HCT116 (cell line): ENCODE measurements around the gene TOR1AIP1. TPM values are rescaled to one million over a fixed set of nuclear protein-coding genes. Genes with fewer than 3 reads are reported as not detected.

Source experiments
- ATAC-seq: fragments of 200-7000 bp; cut with Tn5 transposase; 2 replicates; pipeline ENCODE4 v1.9.1; 2020; ENCODE audit warnings: mild to moderate bottlenecking, moderate library complexity
- BruUV-seq: library from RNA; stranded (reverse); fragments of 400-500 nt; replicated peaks from 2 replicates; lab custom pipeline; 2021; lab: Mats Ljungman, UMichigan
- CTCF ChIA-PET: fragments of 300-600 bp; sonication (Branson Sonifier 250); formaldehyde crosslinking; loops from one replicate; lab custom pipeline; 2021; ENCODE audit warnings: antibody characterized with exemption; lab: Charles Lee
- POLR2A ChIA-PET: fragments of 300-600, 350-600 bp; sonication (Branson Sonifier 250); formaldehyde crosslinking; loops from one replicate; lab custom pipeline; 2021; ENCODE audit warnings: antibody characterized with exemption; lab: Charles Lee
- RAD21 ChIA-PET, 2 experiments: fragments of 300-600 bp; sonication (Branson Sonifier 250); formaldehyde crosslinking; loops; one replicate each; lab custom pipeline; 2023; ENCODE audit warnings: low total read pairs in 2 of 2; ENCODE audit not compliant: uncharacterized antibody in 2 of 2, unreplicated experiment in 2 of 2, low non-redundant PET in 1 of 2; lab: Charles Lee
- DNase-seq: peaks from one replicate; pipeline ENCODE4 v3.0.0-alpha.2; 2010; ENCODE audit warnings: low read depth, low spot score
- H2AFZ ChIP-seq: fragments of 200-600 bp; shearing (Covaris generic), sonication (generic); 2 replicates; pipeline ENCODE4 v1.6.1; 2017; ENCODE audit warnings: low read depth, mixed run types, mixed read lengths, antibody characterized with exemption, low read length; ENCODE audit not compliant: poor library complexity, severe bottlenecking
- H3K27ac ChIP-seq: 2 replicates; pipeline ENCODE4 v1.5.1; 2012; ENCODE audit warnings: low read depth, low read length
- H3K27me3 ChIP-seq: fragments of 200-600 bp; sonication (generic); 2 replicates; pipeline ENCODE4 v1.6.1; 2016; ENCODE audit warnings: mixed run types, low read length, mixed read lengths; ENCODE audit not compliant: insufficient read depth
- H3K36me3 ChIP-seq, 2 experiments: fragments of 200-500 bp in 1 of 2; fragments of 200-600 bp in 1 of 2; sonication (Bioruptor generic) in 1 of 2; sonication (generic) in 1 of 2; 2 replicates each; pipeline versions ENCODE4 v1.5.1 to v1.6.1; 2014 to 2016; ENCODE audit warnings: low read length in 2 of 2, inconsistent platforms in 1 of 2, mixed read lengths in 1 of 2, mixed run types in 1 of 2; ENCODE audit not compliant: insufficient read depth in 2 of 2, control insufficient read depth in 1 of 2
- H3K4me1 ChIP-seq, 2 experiments: fragments of 200-600 bp in 1 of 2; sonication (generic) in 1 of 2; 2 replicates each; pipeline versions ENCODE4 v1.5.1 to v1.6.1; 2012 to 2017; ENCODE audit warnings: low read length in 2 of 2, inconsistent platforms in 1 of 2, mild to moderate bottlenecking in 1 of 2, mixed read lengths in 1 of 2, mixed run types in 1 of 2, moderate library complexity in 1 of 2; ENCODE audit not compliant: insufficient read depth in 2 of 2, control insufficient read depth in 1 of 2
- H3K4me2 ChIP-seq: fragments of 200-600 bp; sonication (generic); 2 replicates; pipeline ENCODE4 v1.6.1; 2017; ENCODE audit warnings: mixed run types, low read length, mixed read lengths
- H3K4me3 ChIP-seq, 2 experiments: fragments of 200-600 bp in 1 of 2; sonication (generic) in 1 of 2; replicated peaks in 1 of 2; 2 replicates each; pipeline ENCODE4 v1.5.1; 2011 to 2016; ENCODE audit warnings: low read length in 2 of 2, control low read depth in 1 of 2, low read depth in 1 of 2, mild to moderate bottlenecking in 1 of 2, mixed read lengths in 1 of 2, mixed run types in 1 of 2
- H3K79me2 ChIP-seq: fragments of 200-600 bp; sonication (generic); 2 replicates; pipeline ENCODE4 v1.6.1; 2017; ENCODE audit warnings: mild to moderate bottlenecking, mixed run types, low read length, moderate library complexity, mixed read lengths; ENCODE audit not compliant: insufficient read depth
- H3K9ac ChIP-seq: fragments of 200-600 bp; sonication (generic); 2 replicates; pipeline ENCODE4 v1.6.1; 2016; ENCODE audit warnings: low read length, mixed read lengths
- H3K9me2 ChIP-seq: fragments of 200-600 bp; sonication (generic), shearing (Covaris generic); 2 replicates; pipeline ENCODE4 v1.6.1; 2017; ENCODE audit warnings: mixed run types, mild to moderate bottlenecking, moderate library complexity; ENCODE audit not compliant: insufficient read depth
- H3K9me3 ChIP-seq, 2 experiments: fragments of 200-500 bp in 1 of 2; fragments of 200-600 bp in 1 of 2; sonication (Bioruptor generic) in 1 of 2; sonication (generic) in 1 of 2; 2 replicates each; pipeline ENCODE4 v1.6.1; 2014 to 2017; ENCODE audit warnings: low read length in 2 of 2, mixed read lengths in 2 of 2, inconsistent platforms in 1 of 2, low read depth in 1 of 2, mild to moderate bottlenecking in 1 of 2, mixed run types in 1 of 2, moderate library complexity in 1 of 2; ENCODE audit not compliant: control insufficient read depth in 1 of 2, insufficient read depth in 1 of 2
- H4K20me1 ChIP-seq: fragments of 200-600 bp; sonication (generic), shearing (Covaris generic); 2 replicates; pipeline ENCODE4 v1.6.1; 2017; ENCODE audit warnings: mixed run types, mild to moderate bottlenecking, moderate library complexity; ENCODE audit not compliant: insufficient read depth
- CBX3 ChIP-seq: IDR thresholded peaks from 2 replicates; pipeline ENCODE4 v1.6.1; 2012; ENCODE audit warnings: low read depth
- CEBPB ChIP-seq: IDR thresholded peaks from 2 replicates; pipeline ENCODE4 v1.6.1; 2012; ENCODE audit warnings: low read depth
- ELF1 ChIP-seq: IDR thresholded peaks from 2 replicates; pipeline ENCODE4 v1.6.1; 2012; ENCODE audit warnings: low read depth, borderline replicate concordance
- EZH2 ChIP-seq: fragments of 200-600 bp; sonication (generic); IDR thresholded peaks from 2 replicates; pipeline ENCODE4 v1.6.1; 2017; ENCODE audit warnings: antibody characterized with exemption, mixed run types
- JUND ChIP-seq: IDR thresholded peaks from 2 replicates; pipeline ENCODE4 v1.6.1; 2012
- POLR2AphosphoS5 ChIP-seq: IDR thresholded peaks from 2 replicates; pipeline ENCODE4 v1.6.1; 2011; ENCODE audit warnings: mild to moderate bottlenecking, low read depth, low read length, moderate library complexity
- RAD21 ChIP-seq: IDR thresholded peaks from 2 replicates; pipeline ENCODE4 v1.6.1; 2012; ENCODE audit warnings: low read depth, mild to moderate bottlenecking
- SP1 ChIP-seq: IDR thresholded peaks from 2 replicates; pipeline ENCODE4 v1.6.1; 2012; ENCODE audit warnings: low read depth
- TCF7L2 ChIP-seq: IDR thresholded peaks from 2 replicates; pipeline ENCODE4 v1.7.0; 2011; ENCODE audit warnings: borderline replicate concordance, inconsistent platforms; ENCODE audit not compliant: insufficient read depth, insufficient read length; ENCODE audit errors: extremely low read depth
- ZFX ChIP-seq: fragments of 450-650 bp; IDR thresholded peaks from 2 replicates; pipeline ENCODE4 v1.6.1; 2017
- ZNF274 ChIP-seq: fragments of 200-500 bp; sonication (Bioruptor generic); IDR thresholded peaks from 2 replicates; pipeline ENCODE4 v1.6.1; 2014; ENCODE audit warnings: mild to moderate bottlenecking, low read depth, low read length, inconsistent platforms
- intact Hi-C: fragments of 100-400 bp; cut with micrococcal nuclease; formaldehyde crosslinking; loops from 2 replicates; pipeline ENCODE4 v1.10.0; 2022
- total RNA-seq: library from RNA; stranded (reverse); gene quantifications from one replicate; pipeline ENCODE4 v1.2.1, GENCODE V29; 2021; ENCODE audit not compliant: unreplicated experiment
- TF ChIP-seq, protein P1 (sequence below): IDR thresholded peaks from 2 replicates; pipeline ENCODE4 v1.6.1; 2012; ENCODE audit warnings: low read depth
- TF ChIP-seq, protein P2 (sequence below): IDR thresholded peaks from 2 replicates; pipeline ENCODE4 v1.6.1; 2012
- TF ChIP-seq, protein P3 (sequence below): IDR thresholded peaks from 2 replicates; pipeline ENCODE4 v1.6.1; 2011; ENCODE audit warnings: mild to moderate bottlenecking, low read length, moderate library complexity; ENCODE audit not compliant: insufficient replicate concordance; ENCODE audit errors: extremely low read depth

Gene TOR1AIP1
- total RNA-seq, 1 experiment from 2014 or later: 30.5 TPM

DNA sequence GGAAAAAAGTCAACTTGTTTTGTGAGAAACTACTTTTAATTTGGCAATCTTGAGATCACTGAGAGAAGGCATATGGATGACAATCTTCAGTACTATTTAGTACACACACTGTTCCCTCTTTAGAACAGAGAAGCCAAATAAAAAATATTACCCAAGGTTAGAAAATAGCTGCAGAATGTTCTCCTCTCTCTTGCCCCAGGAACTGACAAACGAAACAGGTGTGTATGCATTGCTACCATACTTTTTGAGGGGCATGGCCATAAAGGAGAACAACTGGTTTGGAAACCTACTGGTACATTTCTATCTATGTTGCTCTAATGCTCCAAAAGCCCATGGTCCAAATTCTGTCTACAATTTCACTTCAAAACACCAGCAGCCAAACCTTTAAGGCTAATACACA, 10.1 kb upstream of the TOR1AIP1 start:
- RAD21 ChIA-PET: no interaction called here
- Histone ChIP-seq H4K20me1 (peaks cover 45% of the 10 kb centered on the region; the same call in 1 of the 2 replicates), H3K27me3 (no peaks in the 10 kb centered on the region), H3K4me1 (peaks cover 10 to 14% of the 10 kb centered on the region in 2 experiments), H3K4me2 (no peak overlapping the region), H3K79me2 (peaks cover 100% of the 10 kb centered on the region), H3K36me3 (peaks cover 26 to 36% of the 10 kb centered on the region in 2 experiments), H3K27ac (no peak overlapping the region), H2AFZ (no peak overlapping the region), H3K9me3 (no peaks in the 10 kb centered on the region), H3K4me3 (no peak overlapping the region), H3K9ac (no peak overlapping the region), H3K9me2 (no peaks in the 10 kb centered on the region)
- TF ChIP-seq JUND: no peak
- no peak for TF ChIP-seq RAD21
- no peak for TF ChIP-seq ELF1
- no peak for TF ChIP-seq TCF7L2
- TF ChIP-seq SP1: no peak
- no peak for TF ChIP-seq CEBPB
- intact Hi-C loops: no loop called here
- DNase-seq: no peak
- POLR2A ChIA-PET: no interaction called here
- ATAC-seq: no peak
- CTCF ChIA-PET: no interaction called here
- BruUV-seq: no TSS peak

DNA sequence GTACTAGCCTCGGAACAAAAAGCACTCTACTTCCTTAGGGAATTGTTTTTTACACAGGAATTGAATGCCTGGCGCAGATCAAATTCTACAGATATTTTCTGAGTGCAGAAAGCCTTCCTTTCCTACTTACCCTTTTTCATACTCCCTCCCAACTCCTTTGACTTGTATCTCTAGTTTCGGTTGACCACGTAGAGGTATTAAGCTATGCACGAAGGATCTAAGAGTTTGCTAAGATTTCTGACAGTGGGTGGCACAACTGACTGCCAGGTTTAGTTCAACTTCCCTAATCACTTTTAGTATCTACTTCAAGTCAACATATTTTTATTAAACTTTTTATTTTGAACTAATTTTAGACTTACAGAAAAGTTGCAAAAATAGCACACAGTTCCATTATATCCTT, 9.5 kb upstream of the TOR1AIP1 start:
- peaks cover 39% of the 10 kb centered on the region; the same call in 1 of the 2 replicates for H4K20me1 ChIP-seq
- DNase-seq (no peak), ATAC-seq (no peak)
- no peak overlapping the region for H2AFZ ChIP-seq
- H3K36me3 ChIP-seq: peaks cover 26 to 29% of the 10 kb centered on the region in 2 experiments
- ChIA-PET POLR2A (no interaction called here), RAD21 (no interaction called here), CTCF (no interaction called here)
- intact Hi-C loops: no loop called here
- H3K79me2 ChIP-seq: peaks cover 100% of the 10 kb centered on the region
- no peak overlapping the region for H3K9ac ChIP-seq
- H3K27ac ChIP-seq: no peak overlapping the region
- no peaks in the 10 kb centered on the region for H3K9me3 ChIP-seq
- no peak overlapping the region for H3K4me2 ChIP-seq
- no peak for TF ChIP-seq ZNF274
- TF ChIP-seq, protein P1, sequence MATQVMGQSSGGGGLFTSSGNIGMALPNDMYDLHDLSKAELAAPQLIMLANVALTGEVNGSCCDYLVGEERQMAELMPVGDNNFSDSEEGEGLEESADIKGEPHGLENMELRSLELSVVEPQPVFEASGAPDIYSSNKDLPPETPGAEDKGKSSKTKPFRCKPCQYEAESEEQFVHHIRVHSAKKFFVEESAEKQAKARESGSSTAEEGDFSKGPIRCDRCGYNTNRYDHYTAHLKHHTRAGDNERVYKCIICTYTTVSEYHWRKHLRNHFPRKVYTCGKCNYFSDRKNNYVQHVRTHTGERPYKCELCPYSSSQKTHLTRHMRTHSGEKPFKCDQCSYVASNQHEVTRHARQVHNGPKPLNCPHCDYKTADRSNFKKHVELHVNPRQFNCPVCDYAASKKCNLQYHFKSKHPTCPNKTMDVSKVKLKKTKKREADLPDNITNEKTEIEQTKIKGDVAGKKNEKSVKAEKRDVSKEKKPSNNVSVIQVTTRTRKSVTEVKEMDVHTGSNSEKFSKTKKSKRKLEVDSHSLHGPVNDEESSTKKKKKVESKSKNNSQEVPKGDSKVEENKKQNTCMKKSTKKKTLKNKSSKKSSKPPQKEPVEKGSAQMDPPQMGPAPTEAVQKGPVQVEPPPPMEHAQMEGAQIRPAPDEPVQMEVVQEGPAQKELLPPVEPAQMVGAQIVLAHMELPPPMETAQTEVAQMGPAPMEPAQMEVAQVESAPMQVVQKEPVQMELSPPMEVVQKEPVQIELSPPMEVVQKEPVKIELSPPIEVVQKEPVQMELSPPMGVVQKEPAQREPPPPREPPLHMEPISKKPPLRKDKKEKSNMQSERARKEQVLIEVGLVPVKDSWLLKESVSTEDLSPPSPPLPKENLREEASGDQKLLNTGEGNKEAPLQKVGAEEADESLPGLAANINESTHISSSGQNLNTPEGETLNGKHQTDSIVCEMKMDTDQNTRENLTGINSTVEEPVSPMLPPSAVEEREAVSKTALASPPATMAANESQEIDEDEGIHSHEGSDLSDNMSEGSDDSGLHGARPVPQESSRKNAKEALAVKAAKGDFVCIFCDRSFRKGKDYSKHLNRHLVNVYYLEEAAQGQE: no peak
- TF ChIP-seq, protein P2, sequence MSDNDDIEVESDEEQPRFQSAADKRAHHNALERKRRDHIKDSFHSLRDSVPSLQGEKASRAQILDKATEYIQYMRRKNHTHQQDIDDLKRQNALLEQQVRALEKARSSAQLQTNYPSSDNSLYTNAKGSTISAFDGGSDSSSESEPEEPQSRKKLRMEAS: no peak
- TF ChIP-seq POLR2AphosphoS5: no peak
- no peak for TF ChIP-seq SP1
- no peak for TF ChIP-seq CBX3
- no peak for TF ChIP-seq ELF1
- no peak for TF ChIP-seq ZFX
- TF ChIP-seq EZH2: no peak
- TF ChIP-seq RAD21: no peak
- TF ChIP-seq, protein P3, sequence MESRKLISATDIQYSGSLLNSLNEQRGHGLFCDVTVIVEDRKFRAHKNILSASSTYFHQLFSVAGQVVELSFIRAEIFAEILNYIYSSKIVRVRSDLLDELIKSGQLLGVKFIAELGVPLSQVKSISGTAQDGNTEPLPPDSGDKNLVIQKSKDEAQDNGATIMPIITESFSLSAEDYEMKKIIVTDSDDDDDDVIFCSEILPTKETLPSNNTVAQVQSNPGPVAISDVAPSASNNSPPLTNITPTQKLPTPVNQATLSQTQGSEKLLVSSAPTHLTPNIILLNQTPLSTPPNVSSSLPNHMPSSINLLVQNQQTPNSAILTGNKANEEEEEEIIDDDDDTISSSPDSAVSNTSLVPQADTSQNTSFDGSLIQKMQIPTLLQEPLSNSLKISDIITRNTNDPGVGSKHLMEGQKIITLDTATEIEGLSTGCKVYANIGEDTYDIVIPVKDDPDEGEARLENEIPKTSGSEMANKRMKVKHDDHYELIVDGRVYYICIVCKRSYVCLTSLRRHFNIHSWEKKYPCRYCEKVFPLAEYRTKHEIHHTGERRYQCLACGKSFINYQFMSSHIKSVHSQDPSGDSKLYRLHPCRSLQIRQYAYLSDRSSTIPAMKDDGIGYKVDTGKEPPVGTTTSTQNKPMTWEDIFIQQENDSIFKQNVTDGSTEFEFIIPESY: no peak
- H3K4me1 ChIP-seq: peaks cover 10 to 14% of the 10 kb centered on the region in 2 experiments
- H3K9me2 ChIP-seq: no peaks in the 10 kb centered on the region
- H3K27me3 ChIP-seq: no peaks in the 10 kb centered on the region
- no peak overlapping the region for H3K4me3 ChIP-seq
- no TSS peak for BruUV-seq
